Erythroblast (primary cell): Measurements from ENCODE around the gene KCNE2.

ENCODE experiments used
- GATA1 ChIP-seq: IDR thresholded peaks from 2 replicates; pipeline ENCODE4 v1.6.1; 2011; ENCODE audit warnings: low read depth, mild to moderate bottlenecking, control low read depth, low read length, moderate library complexity
- POLR2A ChIP-seq: IDR thresholded peaks from 2 replicates; pipeline ENCODE4 v1.6.1; 2011; ENCODE audit warnings: mild to moderate bottlenecking, low read length

DNA sequence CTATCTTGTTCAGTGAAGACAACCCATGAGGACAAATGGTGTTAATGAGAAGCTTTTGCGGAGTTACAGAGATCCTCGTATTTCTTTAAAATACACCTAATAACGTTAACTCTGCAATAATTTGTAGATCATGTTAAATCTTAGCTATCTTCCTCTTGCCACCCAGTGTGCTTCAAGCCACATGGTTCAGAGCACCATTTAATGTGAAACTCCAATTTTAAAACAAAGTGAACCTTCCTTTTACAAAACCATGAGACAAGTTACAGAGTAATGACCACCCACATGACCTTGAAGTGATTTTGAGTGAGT is 1.7 kb upstream of the KCNE2 start:
- TF ChIP-seq POLR2A (no peak), GATA1 (no peak)
